WTC11 (cell line): Measurements from ENCODE around the gene INF2. TPM values are rescaled to one million over a fixed set of nuclear protein-coding genes. Genes with fewer than 3 reads are reported as not detected.

Source experiments
- ATAC-seq: fragments of 200-7000 bp; cut with Tn5 transposase; 2 replicates; pipeline ENCODE4 v1.10.0; 2021; ENCODE audit warnings: mild to moderate bottlenecking, moderate library complexity
- CTCF ChIA-PET: fragments of 300-600 bp; sonication (Branson Sonifier 250); formaldehyde crosslinking; loops from one replicate; lab custom pipeline; 2021; ENCODE audit warnings: antibody characterized with exemption; lab: Charles Lee
- POLR2A ChIA-PET: fragments of 350-600 bp; sonication (Branson Sonifier 250); formaldehyde crosslinking; loops from one replicate; lab custom pipeline; 2021; ENCODE audit warnings: antibody characterized with exemption; lab: Charles Lee
- DNase-seq: peaks from one replicate; pipeline ENCODE4 v3.0.0; 2021; ENCODE audit warnings: low spot score
- H3K27ac Mint-ChIP-seq: 2 replicates; pipeline ENCODE4 v1.8.0; 2021; ENCODE audit warnings: mixed read lengths
- H3K27me3 Mint-ChIP-seq: 2 replicates; pipeline ENCODE4 v1.8.0; 2021; ENCODE audit warnings: low read depth, mild to moderate bottlenecking, moderate library complexity, mixed read lengths
- H3K36me3 Mint-ChIP-seq: 2 replicates; pipeline ENCODE4 v1.8.0; 2021; ENCODE audit warnings: mixed read lengths
- H3K4me1 Mint-ChIP-seq: 2 replicates; pipeline ENCODE4 v1.8.0; 2022; ENCODE audit warnings: mixed read lengths
- H3K4me3 Mint-ChIP-seq: 2 replicates; pipeline ENCODE4 v1.8.0; 2021; ENCODE audit warnings: mild to moderate bottlenecking, moderate library complexity, mixed read lengths
- H3K9me3 Mint-ChIP-seq: 2 replicates; pipeline ENCODE4 v1.8.0; 2021; ENCODE audit warnings: mixed read lengths
- ATF1 ChIP-seq: sonication (generic); formaldehyde crosslinking; IDR thresholded peaks from 2 replicates; pipeline ENCODE4 v1.8.1; 2023; ENCODE audit warnings: mild to moderate bottlenecking, moderate library complexity, missing genetic modification reagents
- CBFB ChIP-seq: sonication (generic); formaldehyde crosslinking; IDR thresholded peaks from 2 replicates; pipeline ENCODE4 v1.8.1; 2022; ENCODE audit warnings: mild to moderate bottlenecking, low read depth, missing genetic modification reagents
- CREB1 ChIP-seq: sonication (generic); formaldehyde crosslinking; IDR thresholded peaks from 2 replicates; pipeline ENCODE4 v1.8.0; 2023; ENCODE audit warnings: mild to moderate bottlenecking, missing genetic modification reagents
- ESRRA ChIP-seq: sonication (generic); formaldehyde crosslinking; IDR thresholded peaks from 2 replicates; pipeline ENCODE4 v1.8.1; 2022; ENCODE audit warnings: mild to moderate bottlenecking, missing genetic modification reagents, borderline replicate concordance
- ETV6 ChIP-seq: sonication (generic); formaldehyde crosslinking; IDR thresholded peaks from 2 replicates; pipeline ENCODE4 v1.8.1; 2022; ENCODE audit warnings: mild to moderate bottlenecking, missing genetic modification reagents
- FOXP1 ChIP-seq: sonication (generic); formaldehyde crosslinking; IDR thresholded peaks from 2 replicates; pipeline ENCODE4 v1.8.0; 2022; ENCODE audit warnings: missing genetic modification reagents, mild to moderate bottlenecking, moderate library complexity, borderline replicate concordance
- HMGA2 ChIP-seq: fragments of 250-450 bp; sonication (Bioruptor Pico); IDR thresholded peaks from 2 replicates; pipeline ENCODE4 v1.4.0; 2021; ENCODE audit warnings: mild to moderate bottlenecking, moderate library complexity
- JUN ChIP-seq: sonication (generic); formaldehyde crosslinking; IDR thresholded peaks from 2 replicates; pipeline ENCODE4 v1.8.0; 2023; ENCODE audit warnings: mild to moderate bottlenecking, missing genetic modification reagents
- NFE2L1 ChIP-seq: sonication (generic); formaldehyde crosslinking; IDR thresholded peaks from 2 replicates; pipeline ENCODE4 v1.8.1; 2023; ENCODE audit warnings: missing genetic modification reagents
- NR2C2 ChIP-seq: sonication (generic); formaldehyde crosslinking; IDR thresholded peaks from 2 replicates; pipeline ENCODE4 v1.8.0; 2022; ENCODE audit warnings: mild to moderate bottlenecking, missing genetic modification reagents
- OVOL2 ChIP-seq: fragments of 250-450 bp; sonication (Bioruptor Pico); IDR thresholded peaks from 2 replicates; pipeline ENCODE4 v1.9.0; 2021; ENCODE audit warnings: mild to moderate bottlenecking, borderline replicate concordance
- RORB ChIP-seq: fragments of 250-450 bp; sonication (Bioruptor Pico); IDR thresholded peaks from 2 replicates; pipeline ENCODE4 v1.9.0; 2021; ENCODE audit warnings: mild to moderate bottlenecking
- TCF7 ChIP-seq: sonication (generic); formaldehyde crosslinking; IDR thresholded peaks from 2 replicates; pipeline ENCODE4 v1.8.0; 2022; ENCODE audit warnings: mild to moderate bottlenecking, low read depth, missing genetic modification reagents, moderate library complexity
- ZBTB21 ChIP-seq: sonication (generic); formaldehyde crosslinking; IDR thresholded peaks from 2 replicates; pipeline ENCODE4 v1.8.1; 2023; ENCODE audit warnings: mild to moderate bottlenecking, missing genetic modification reagents, borderline replicate concordance
- ZNF121 ChIP-seq: sonication (generic); formaldehyde crosslinking; IDR thresholded peaks from 2 replicates; pipeline ENCODE4 v1.8.0; 2023; ENCODE audit warnings: missing genetic modification reagents
- ZNF396 ChIP-seq: fragments of 250-450 bp; sonication (Bioruptor Pico); IDR thresholded peaks from 2 replicates; pipeline ENCODE4 v1.8.0; 2021; ENCODE audit warnings: mild to moderate bottlenecking, moderate library complexity, borderline replicate concordance
- total RNA-seq: library from RNA; stranded (reverse); gene quantifications from 3 replicates; pipeline ENCODE4 v1.2.3, GENCODE V29; 2021
- TF ChIP-seq, protein P1 (sequence below): fragments of 250-450 bp; sonication (Bioruptor Pico); conservative IDR thresholded peaks from 2 replicates; pipeline ENCODE4 v1.9.0; 2021; ENCODE audit warnings: mild to moderate bottlenecking
- TF ChIP-seq, protein P2 (sequence below): fragments of 250-450 bp; sonication (Bioruptor Pico); IDR thresholded peaks from 2 replicates; pipeline ENCODE4 v1.9.0; 2021; ENCODE audit warnings: moderate library complexity, mild to moderate bottlenecking, inconsistent platforms, borderline replicate concordance
- TF ChIP-seq, protein P3 (sequence below): sonication (generic); formaldehyde crosslinking; IDR thresholded peaks from 2 replicates; pipeline ENCODE4 v1.8.1; 2023; ENCODE audit warnings: mild to moderate bottlenecking, moderate library complexity, missing genetic modification reagents
- TF ChIP-seq, protein P4 (sequence below): fragments of 200-600 bp; IDR thresholded peaks from 2 replicates; pipeline ENCODE4 v1.8.0; 2022; ENCODE audit warnings: antibody characterized with exemption
- TF ChIP-seq, protein P5 (sequence below): sonication (generic); formaldehyde crosslinking; IDR thresholded peaks from 2 replicates; pipeline ENCODE4 v1.8.0; 2022; ENCODE audit warnings: missing genetic modification reagents
- TF ChIP-seq, protein P6 (sequence below): sonication (generic); formaldehyde crosslinking; IDR thresholded peaks from 2 replicates; pipeline ENCODE4 v1.8.1; 2022; ENCODE audit warnings: low read depth, mild to moderate bottlenecking, moderate library complexity, missing genetic modification reagents, borderline replicate concordance
- TF ChIP-seq, protein P7 (sequence below): sonication (generic); formaldehyde crosslinking; IDR thresholded peaks from 2 replicates; pipeline ENCODE4 v1.8.1; 2022; ENCODE audit warnings: mild to moderate bottlenecking, moderate library complexity, missing genetic modification reagents

The INF2 gene
- total RNA-seq, 1 experiment from 2014 or later = 82.4 TPM

DNA sequence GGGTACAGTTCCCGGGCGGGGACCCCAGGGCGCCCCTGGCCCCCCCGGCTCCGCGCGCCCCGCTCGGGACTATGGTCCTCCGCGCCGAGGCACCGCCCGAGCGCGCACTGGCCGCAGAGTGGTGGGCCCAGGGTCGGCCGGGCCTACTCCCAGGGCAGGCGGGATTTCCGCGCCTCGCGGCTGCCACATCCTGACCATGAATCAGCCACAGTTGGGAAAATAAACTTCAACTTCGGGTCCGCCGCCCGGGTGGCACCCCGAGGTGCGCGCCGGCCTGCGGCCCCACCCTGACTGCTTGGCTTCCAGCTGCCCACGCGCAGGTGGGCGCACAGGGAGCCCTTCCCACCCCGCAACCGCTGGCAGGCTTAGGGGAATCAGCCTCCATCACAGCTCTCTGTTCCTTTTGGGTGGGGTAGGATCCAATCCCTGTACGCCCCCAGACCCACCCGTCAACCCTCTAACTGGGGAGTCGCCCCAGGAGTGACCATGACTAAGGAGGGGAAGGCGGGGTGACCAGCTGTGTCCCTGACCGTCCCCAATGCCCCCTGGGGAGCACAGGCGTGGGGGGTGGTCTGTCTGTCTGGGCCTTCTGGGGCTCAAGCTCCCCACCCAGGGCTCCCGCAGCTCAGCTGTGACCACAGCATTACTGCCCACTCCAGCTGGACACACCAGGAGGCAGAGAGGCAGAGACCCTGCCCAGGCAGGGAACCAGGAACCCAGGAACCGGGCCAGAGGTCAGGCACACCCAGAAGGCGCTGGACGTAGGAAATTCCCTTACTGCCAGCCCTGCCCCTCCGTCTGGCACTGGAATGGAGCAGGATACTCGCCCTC, 678 bp downstream of the INF2 start:
- POLR2A ChIA-PET = no interaction called here
- Mint-ChIP-seq H3K4me3 (peak overlapping the region; percentile 62), H3K27me3 (no peaks in the 10 kb centered on the region; the same call in 1 of the 2 replicates), H3K9me3 (peaks cover under 1% of the 10 kb centered on the region; the same call in 1 of the 2 replicates), H3K36me3 (no peaks in the 10 kb centered on the region), H3K27ac (no peak overlapping the region), H3K4me1 (peaks cover 37% of the 10 kb centered on the region)
- DNase-seq = no peak
- no peak for ATAC-seq
- CTCF ChIA-PET = interaction anchor here (1.4 to 1.7 kb wide), 2 partner anchors 21 to 30 kb away, joined by 3 to 4 read pairs; no protein-coding TSS in a partner anchor
- TF ChIP-seq, protein P1, sequence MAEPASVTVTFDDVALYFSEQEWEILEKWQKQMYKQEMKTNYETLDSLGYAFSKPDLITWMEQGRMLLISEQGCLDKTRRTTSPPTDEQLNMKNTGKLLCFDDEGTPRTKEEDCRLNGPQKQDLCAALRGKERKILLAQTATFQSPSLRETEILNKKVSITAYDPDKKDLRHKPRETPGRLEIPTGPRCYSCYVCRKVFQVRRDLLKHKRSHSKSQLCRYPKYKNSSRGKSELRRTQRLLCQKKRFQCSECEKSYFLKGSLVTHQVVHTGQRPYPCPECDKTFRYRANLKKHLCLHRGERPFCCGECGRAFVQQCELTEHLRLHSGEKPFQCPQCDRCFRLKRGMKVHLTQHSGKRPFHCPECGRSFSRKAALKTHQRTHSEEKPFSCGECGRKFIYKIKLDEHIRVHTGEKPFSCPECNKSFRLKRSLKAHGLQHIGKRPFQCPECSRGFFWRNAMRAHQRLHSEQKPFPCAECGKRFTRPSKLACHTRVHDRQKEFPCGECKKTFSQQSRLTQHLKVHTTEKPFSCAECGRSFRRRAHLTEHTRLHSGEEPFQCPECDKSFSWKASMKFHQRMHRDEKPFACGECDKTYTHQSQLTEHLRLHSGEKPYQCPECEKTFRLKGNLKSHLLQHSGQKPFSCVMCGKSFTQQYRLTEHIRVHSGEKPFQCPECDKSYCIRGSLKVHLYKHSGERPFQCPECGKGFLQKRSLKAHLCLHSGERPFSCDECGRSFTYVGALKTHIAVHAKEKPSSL (CRISPR knock-in tag) = no peak
- TF ChIP-seq ETV6 (CRISPR knock-in tag) (no peak), ATF1 (0 out of 2 replicates have a peak, but pooled peaks have one; percentile 5), TCF7 (no peak), HMGA2 (no peak), RORB (no peak), OVOL2 (CRISPR knock-in tag) (no peak), ESRRA (CRISPR knock-in tag) (no peak), NR2C2 (CRISPR knock-in tag) (no peak), NFE2L1 (CRISPR knock-in tag) (no peak), FOXP1 (CRISPR knock-in tag) (no peak), JUN (CRISPR knock-in tag) (no peak), CBFB (CRISPR knock-in tag) (no peak), CREB1 (no peak), ZBTB21 (CRISPR knock-in tag) (no peak), ZNF396 (no peak), ZNF121 (no peak)
- TF ChIP-seq, protein P2, sequence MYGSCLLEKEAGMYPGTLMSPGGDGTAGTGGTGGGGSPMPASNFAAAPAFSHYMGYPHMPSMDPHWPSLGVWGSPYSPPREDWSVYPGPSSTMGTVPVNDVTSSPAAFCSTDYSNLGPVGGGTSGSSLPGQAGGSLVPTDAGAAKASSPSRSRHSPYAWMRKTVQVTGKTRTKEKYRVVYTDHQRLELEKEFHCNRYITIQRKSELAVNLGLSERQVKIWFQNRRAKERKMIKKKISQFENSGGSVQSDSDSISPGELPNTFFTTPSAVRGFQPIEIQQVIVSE (CRISPR knock-in tag) = no peak
- TF ChIP-seq, protein P3, sequence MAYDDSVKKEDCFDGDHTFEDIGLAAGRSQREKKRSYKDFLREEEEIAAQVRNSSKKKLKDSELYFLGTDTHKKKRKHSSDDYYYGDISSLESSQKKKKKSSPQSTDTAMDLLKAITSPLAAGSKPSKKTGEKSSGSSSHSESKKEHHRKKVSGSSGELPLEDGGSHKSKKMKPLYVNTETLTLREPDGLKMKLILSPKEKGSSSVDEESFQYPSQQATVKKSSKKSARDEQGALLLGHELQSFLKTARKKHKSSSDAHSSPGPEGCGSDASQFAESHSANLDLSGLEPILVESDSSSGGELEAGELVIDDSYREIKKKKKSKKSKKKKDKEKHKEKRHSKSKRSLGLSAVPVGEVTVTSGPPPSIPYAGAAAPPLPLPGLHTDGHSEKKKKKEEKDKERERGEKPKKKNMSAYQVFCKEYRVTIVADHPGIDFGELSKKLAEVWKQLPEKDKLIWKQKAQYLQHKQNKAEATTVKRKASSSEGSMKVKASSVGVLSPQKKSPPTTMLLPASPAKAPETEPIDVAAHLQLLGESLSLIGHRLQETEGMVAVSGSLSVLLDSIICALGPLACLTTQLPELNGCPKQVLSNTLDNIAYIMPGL (CRISPR knock-in tag) = 0 out of 2 replicates have a peak, but pooled peaks have one; percentile 28
- TF ChIP-seq, protein P4, sequence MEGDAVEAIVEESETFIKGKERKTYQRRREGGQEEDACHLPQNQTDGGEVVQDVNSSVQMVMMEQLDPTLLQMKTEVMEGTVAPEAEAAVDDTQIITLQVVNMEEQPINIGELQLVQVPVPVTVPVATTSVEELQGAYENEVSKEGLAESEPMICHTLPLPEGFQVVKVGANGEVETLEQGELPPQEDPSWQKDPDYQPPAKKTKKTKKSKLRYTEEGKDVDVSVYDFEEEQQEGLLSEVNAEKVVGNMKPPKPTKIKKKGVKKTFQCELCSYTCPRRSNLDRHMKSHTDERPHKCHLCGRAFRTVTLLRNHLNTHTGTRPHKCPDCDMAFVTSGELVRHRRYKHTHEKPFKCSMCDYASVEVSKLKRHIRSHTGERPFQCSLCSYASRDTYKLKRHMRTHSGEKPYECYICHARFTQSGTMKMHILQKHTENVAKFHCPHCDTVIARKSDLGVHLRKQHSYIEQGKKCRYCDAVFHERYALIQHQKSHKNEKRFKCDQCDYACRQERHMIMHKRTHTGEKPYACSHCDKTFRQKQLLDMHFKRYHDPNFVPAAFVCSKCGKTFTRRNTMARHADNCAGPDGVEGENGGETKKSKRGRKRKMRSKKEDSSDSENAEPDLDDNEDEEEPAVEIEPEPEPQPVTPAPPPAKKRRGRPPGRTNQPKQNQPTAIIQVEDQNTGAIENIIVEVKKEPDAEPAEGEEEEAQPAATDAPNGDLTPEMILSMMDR = no peak
- TF ChIP-seq, protein P5, sequence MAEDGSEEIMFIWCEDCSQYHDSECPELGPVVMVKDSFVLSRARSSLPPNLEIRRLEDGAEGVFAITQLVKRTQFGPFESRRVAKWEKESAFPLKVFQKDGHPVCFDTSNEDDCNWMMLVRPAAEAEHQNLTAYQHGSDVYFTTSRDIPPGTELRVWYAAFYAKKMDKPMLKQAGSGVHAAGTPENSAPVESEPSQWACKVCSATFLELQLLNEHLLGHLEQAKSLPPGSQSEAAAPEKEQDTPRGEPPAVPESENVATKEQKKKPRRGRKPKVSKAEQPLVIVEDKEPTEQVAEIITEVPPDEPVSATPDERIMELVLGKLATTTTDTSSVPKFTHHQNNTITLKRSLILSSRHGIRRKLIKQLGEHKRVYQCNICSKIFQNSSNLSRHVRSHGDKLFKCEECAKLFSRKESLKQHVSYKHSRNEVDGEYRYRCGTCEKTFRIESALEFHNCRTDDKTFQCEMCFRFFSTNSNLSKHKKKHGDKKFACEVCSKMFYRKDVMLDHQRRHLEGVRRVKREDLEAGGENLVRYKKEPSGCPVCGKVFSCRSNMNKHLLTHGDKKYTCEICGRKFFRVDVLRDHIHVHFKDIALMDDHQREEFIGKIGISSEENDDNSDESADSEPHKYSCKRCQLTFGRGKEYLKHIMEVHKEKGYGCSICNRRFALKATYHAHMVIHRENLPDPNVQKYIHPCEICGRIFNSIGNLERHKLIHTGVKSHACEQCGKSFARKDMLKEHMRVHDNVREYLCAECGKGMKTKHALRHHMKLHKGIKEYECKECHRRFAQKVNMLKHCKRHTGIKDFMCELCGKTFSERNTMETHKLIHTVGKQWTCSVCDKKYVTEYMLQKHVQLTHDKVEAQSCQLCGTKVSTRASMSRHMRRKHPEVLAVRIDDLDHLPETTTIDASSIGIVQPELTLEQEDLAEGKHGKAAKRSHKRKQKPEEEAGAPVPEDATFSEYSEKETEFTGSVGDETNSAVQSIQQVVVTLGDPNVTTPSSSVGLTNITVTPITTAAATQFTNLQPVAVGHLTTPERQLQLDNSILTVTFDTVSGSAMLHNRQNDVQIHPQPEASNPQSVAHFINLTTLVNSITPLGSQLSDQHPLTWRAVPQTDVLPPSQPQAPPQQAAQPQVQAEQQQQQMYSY (CRISPR knock-in tag) = no peak
- TF ChIP-seq, protein P6, sequence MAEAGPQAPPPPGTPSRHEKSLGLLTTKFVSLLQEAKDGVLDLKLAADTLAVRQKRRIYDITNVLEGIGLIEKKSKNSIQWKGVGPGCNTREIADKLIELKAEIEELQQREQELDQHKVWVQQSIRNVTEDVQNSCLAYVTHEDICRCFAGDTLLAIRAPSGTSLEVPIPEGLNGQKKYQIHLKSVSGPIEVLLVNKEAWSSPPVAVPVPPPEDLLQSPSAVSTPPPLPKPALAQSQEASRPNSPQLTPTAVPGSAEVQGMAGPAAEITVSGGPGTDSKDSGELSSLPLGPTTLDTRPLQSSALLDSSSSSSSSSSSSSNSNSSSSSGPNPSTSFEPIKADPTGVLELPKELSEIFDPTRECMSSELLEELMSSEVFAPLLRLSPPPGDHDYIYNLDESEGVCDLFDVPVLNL = no peak; the same call in 1 of the 2 replicates
- TF ChIP-seq, protein P7, sequence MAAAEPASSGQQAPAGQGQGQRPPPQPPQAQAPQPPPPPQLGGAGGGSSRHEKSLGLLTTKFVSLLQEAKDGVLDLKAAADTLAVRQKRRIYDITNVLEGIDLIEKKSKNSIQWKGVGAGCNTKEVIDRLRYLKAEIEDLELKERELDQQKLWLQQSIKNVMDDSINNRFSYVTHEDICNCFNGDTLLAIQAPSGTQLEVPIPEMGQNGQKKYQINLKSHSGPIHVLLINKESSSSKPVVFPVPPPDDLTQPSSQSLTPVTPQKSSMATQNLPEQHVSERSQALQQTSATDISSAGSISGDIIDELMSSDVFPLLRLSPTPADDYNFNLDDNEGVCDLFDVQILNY = 0 out of 2 replicates have a peak, but pooled peaks have one; percentile 39
